Astrocyte (in vitro differentiated cells and primary cell): ENCODE results near the gene CDK4.

Source experiments
- CTCF ChIP-seq: IDR thresholded peaks from 2 replicates; pipeline ENCODE4 v1.5.1; 2011; ENCODE audit warnings: low read depth, mild to moderate bottlenecking, inconsistent platforms, low read length, moderate library complexity; ENCODE audit not compliant: insufficient read depth
- EZH2 ChIP-seq: IDR thresholded peaks from 2 replicates; pipeline ENCODE4 v1.6.1; 2012; ENCODE audit warnings: mild to moderate bottlenecking, low read length, inconsistent platforms; ENCODE audit not compliant: insufficient read depth

GRCh38 chr12:57771873-57772428, 19.8 kb upstream of the CDK4 start, which contains the start of gene METTL1:
- TF ChIP-seq EZH2 (no peak), CTCF (no peak)
